HCT116 (cell line): Measurements from ENCODE around the gene SLX9. TPM values are rescaled to one million over a fixed set of nuclear protein-coding genes. Genes with fewer than 3 reads are reported as not detected.

Experiments used
- ATAC-seq: fragments of 200-7000 bp; cut with Tn5 transposase; 2 replicates; pipeline ENCODE4 v1.9.1; 2020; ENCODE audit warnings: mild to moderate bottlenecking, moderate library complexity
- BruUV-seq: library from RNA; stranded (reverse); fragments of 400-500 nt; replicated peaks from 2 replicates; lab custom pipeline; 2021; lab: Mats Ljungman, UMichigan
- CTCF ChIA-PET: fragments of 300-600 bp; sonication (Branson Sonifier 250); formaldehyde crosslinking; loops from one replicate; lab custom pipeline; 2021; ENCODE audit warnings: antibody characterized with exemption; lab: Charles Lee
- POLR2A ChIA-PET: fragments of 300-600, 350-600 bp; sonication (Branson Sonifier 250); formaldehyde crosslinking; loops from one replicate; lab custom pipeline; 2021; ENCODE audit warnings: antibody characterized with exemption; lab: Charles Lee
- RAD21 ChIA-PET, 2 experiments: fragments of 300-600 bp; sonication (Branson Sonifier 250); formaldehyde crosslinking; loops; one replicate each; lab custom pipeline; 2023; ENCODE audit warnings: low total read pairs in 2 of 2; ENCODE audit not compliant: uncharacterized antibody in 2 of 2, unreplicated experiment in 2 of 2, low non-redundant PET in 1 of 2; lab: Charles Lee
- DNase-seq: peaks from one replicate; pipeline ENCODE4 v3.0.0-alpha.2; 2010; ENCODE audit warnings: low read depth, low spot score
- H2AFZ ChIP-seq: fragments of 200-600 bp; shearing (Covaris generic), sonication (generic); 2 replicates; pipeline ENCODE4 v1.6.1; 2017; ENCODE audit warnings: low read depth, mixed run types, mixed read lengths, antibody characterized with exemption, low read length; ENCODE audit not compliant: poor library complexity, severe bottlenecking
- H3K27ac ChIP-seq: 2 replicates; pipeline ENCODE4 v1.5.1; 2012; ENCODE audit warnings: low read depth, low read length
- H3K27me3 ChIP-seq: fragments of 200-600 bp; sonication (generic); 2 replicates; pipeline ENCODE4 v1.6.1; 2016; ENCODE audit warnings: mixed run types, low read length, mixed read lengths; ENCODE audit not compliant: insufficient read depth
- H3K36me3 ChIP-seq, 2 experiments: fragments of 200-500 bp in 1 of 2; fragments of 200-600 bp in 1 of 2; sonication (Bioruptor generic) in 1 of 2; sonication (generic) in 1 of 2; 2 replicates each; pipeline versions ENCODE4 v1.5.1 to v1.6.1; 2014 to 2016; ENCODE audit warnings: low read length in 2 of 2, inconsistent platforms in 1 of 2, mixed read lengths in 1 of 2, mixed run types in 1 of 2; ENCODE audit not compliant: insufficient read depth in 2 of 2, control insufficient read depth in 1 of 2
- H3K4me1 ChIP-seq, 2 experiments: fragments of 200-600 bp in 1 of 2; sonication (generic) in 1 of 2; 2 replicates each; pipeline versions ENCODE4 v1.5.1 to v1.6.1; 2012 to 2017; ENCODE audit warnings: low read length in 2 of 2, inconsistent platforms in 1 of 2, mild to moderate bottlenecking in 1 of 2, mixed read lengths in 1 of 2, mixed run types in 1 of 2, moderate library complexity in 1 of 2; ENCODE audit not compliant: insufficient read depth in 2 of 2, control insufficient read depth in 1 of 2
- H3K4me2 ChIP-seq: fragments of 200-600 bp; sonication (generic); 2 replicates; pipeline ENCODE4 v1.6.1; 2017; ENCODE audit warnings: mixed run types, low read length, mixed read lengths
- H3K4me3 ChIP-seq, 2 experiments: fragments of 200-600 bp in 1 of 2; sonication (generic) in 1 of 2; replicated peaks in 1 of 2; 2 replicates each; pipeline ENCODE4 v1.5.1; 2011 to 2016; ENCODE audit warnings: low read length in 2 of 2, control low read depth in 1 of 2, low read depth in 1 of 2, mild to moderate bottlenecking in 1 of 2, mixed read lengths in 1 of 2, mixed run types in 1 of 2
- H3K79me2 ChIP-seq: fragments of 200-600 bp; sonication (generic); 2 replicates; pipeline ENCODE4 v1.6.1; 2017; ENCODE audit warnings: mild to moderate bottlenecking, mixed run types, low read length, moderate library complexity, mixed read lengths; ENCODE audit not compliant: insufficient read depth
- H3K9ac ChIP-seq: fragments of 200-600 bp; sonication (generic); 2 replicates; pipeline ENCODE4 v1.6.1; 2016; ENCODE audit warnings: low read length, mixed read lengths
- H3K9me2 ChIP-seq: fragments of 200-600 bp; sonication (generic), shearing (Covaris generic); 2 replicates; pipeline ENCODE4 v1.6.1; 2017; ENCODE audit warnings: mixed run types, mild to moderate bottlenecking, moderate library complexity; ENCODE audit not compliant: insufficient read depth
- H3K9me3 ChIP-seq, 2 experiments: fragments of 200-500 bp in 1 of 2; fragments of 200-600 bp in 1 of 2; sonication (Bioruptor generic) in 1 of 2; sonication (generic) in 1 of 2; 2 replicates each; pipeline ENCODE4 v1.6.1; 2014 to 2017; ENCODE audit warnings: low read length in 2 of 2, mixed read lengths in 2 of 2, inconsistent platforms in 1 of 2, low read depth in 1 of 2, mild to moderate bottlenecking in 1 of 2, mixed run types in 1 of 2, moderate library complexity in 1 of 2; ENCODE audit not compliant: control insufficient read depth in 1 of 2, insufficient read depth in 1 of 2
- H4K20me1 ChIP-seq: fragments of 200-600 bp; sonication (generic), shearing (Covaris generic); 2 replicates; pipeline ENCODE4 v1.6.1; 2017; ENCODE audit warnings: mixed run types, mild to moderate bottlenecking, moderate library complexity; ENCODE audit not compliant: insufficient read depth
- ATF3 ChIP-seq: IDR thresholded peaks from 2 replicates; pipeline ENCODE4 v1.6.1; 2012
- CTCF ChIP-seq, 3 experiments: fragments of 200-600 bp in 1 of 3; sonication (generic) in 1 of 3; IDR thresholded peaks in 2 of 3; conservative IDR thresholded peaks in 1 of 3; 2 replicates each; pipeline ENCODE4 v1.5.1; 2012 to 2017; ENCODE audit warnings: low read depth in 2 of 3, low read length in 2 of 3, antibody characterized with exemption in 1 of 3, borderline replicate concordance in 1 of 3, control low read depth in 1 of 3, mild to moderate bottlenecking in 1 of 3, mixed read lengths in 1 of 3, mixed run types in 1 of 3, moderate library complexity in 1 of 3; ENCODE audit not compliant: insufficient read depth in 1 of 3
- ELF1 ChIP-seq: IDR thresholded peaks from 2 replicates; pipeline ENCODE4 v1.6.1; 2012; ENCODE audit warnings: low read depth, borderline replicate concordance
- REST ChIP-seq: IDR thresholded peaks from 2 replicates; pipeline ENCODE4 v1.6.1; 2012; ENCODE audit warnings: low read depth
- ZFX ChIP-seq: fragments of 450-650 bp; IDR thresholded peaks from 2 replicates; pipeline ENCODE4 v1.6.1; 2017
- intact Hi-C: fragments of 100-400 bp; cut with micrococcal nuclease; formaldehyde crosslinking; loops from 2 replicates; pipeline ENCODE4 v1.10.0; 2022
- total RNA-seq: library from RNA; stranded (reverse); gene quantifications from one replicate; pipeline ENCODE4 v1.2.1, GENCODE V29; 2021; ENCODE audit not compliant: unreplicated experiment

The SLX9 gene
- total RNA-seq, 1 experiment from 2014 or later: 61.9 TPM

GRCh38 chr21:44911384-44912157, 28.3 kb upstream of the SLX9 start:
- RAD21 ChIA-PET: no interaction called here
- H3K4me1 ChIP-seq: peaks cover 10 to 27% of the 10 kb centered on the region in 2 experiments; a peak in 3 of 4 replicates
- no TSS peak for BruUV-seq
- ATAC-seq: peak; percentile 63
- no peaks in the 10 kb centered on the region for H3K36me3 ChIP-seq
- CTCF ChIA-PET: no interaction called here
- H4K20me1 ChIP-seq: no peaks in the 10 kb centered on the region
- TF ChIP-seq CTCF (IDR thresholded peaks at IDR 0.05 in 2 of 3, conservative IDR thresholded peaks at IDR 0.05 in 1 of 3; ENCODE audit: borderline replicate concordance in 1 of 3, insufficient read depth in 1 of 3, low read depth in 2 of 3, low read length in 2 of 3) (peak in 1 of 3 experiments; percentile 13; a peak in 1 of 6 replicates), ELF1 (no peak), ZFX (peak; percentile 32; the same call in 1 of the 2 replicates), ATF3 (no peak), REST (no peak)
- TF ChIP-seq, all 23 proteins: peak for 2
- Histone ChIP-seq H3K9me3 (no peaks in the 10 kb centered on the region), H3K27ac (no peak overlapping the region), H3K9me2 (no peaks in the 10 kb centered on the region), H3K27me3 (peaks cover 17% of the 10 kb centered on the region; the same call in 1 of the 2 replicates), H3K4me3 (no peak overlapping the region), H2AFZ (no peak overlapping the region), H3K4me2 (no peak overlapping the region), H3K79me2 (no peaks in the 10 kb centered on the region), H3K9ac (no peak overlapping the region)
- intact Hi-C loops: no loop called here
- DNase-seq: no peak
- POLR2A ChIA-PET: no interaction called here
